WTC11 (cell line): ENCODE measurements around the gene RSPO4. TPM values are rescaled to one million over a fixed set of nuclear protein-coding genes. Genes with fewer than 3 reads are reported as not detected.
A peak's percentile ranks its signal among the peaks of the same experiment; 100 is the strongest.

ENCODE experiments used
- ATAC-seq: fragments of 200-7000 bp; cut with Tn5 transposase; 2 replicates; pipeline ENCODE4 v1.10.0; 2021; ENCODE audit warnings: mild to moderate bottlenecking, moderate library complexity
- CTCF ChIA-PET: fragments of 300-600 bp; sonication (Branson Sonifier 250); formaldehyde crosslinking; loops from one replicate; lab custom pipeline; 2021; ENCODE audit warnings: antibody characterized with exemption; lab: Charles Lee
- POLR2A ChIA-PET: fragments of 350-600 bp; sonication (Branson Sonifier 250); formaldehyde crosslinking; loops from one replicate; lab custom pipeline; 2021; ENCODE audit warnings: antibody characterized with exemption; lab: Charles Lee
- DNase-seq: peaks from one replicate; pipeline ENCODE4 v3.0.0; 2021; ENCODE audit warnings: low spot score
- H3K27ac Mint-ChIP-seq: 2 replicates; pipeline ENCODE4 v1.8.0; 2021; ENCODE audit warnings: mixed read lengths
- H3K27me3 Mint-ChIP-seq: 2 replicates; pipeline ENCODE4 v1.8.0; 2021; ENCODE audit warnings: low read depth, mild to moderate bottlenecking, moderate library complexity, mixed read lengths
- H3K36me3 Mint-ChIP-seq: 2 replicates; pipeline ENCODE4 v1.8.0; 2021; ENCODE audit warnings: mixed read lengths
- H3K4me1 Mint-ChIP-seq: 2 replicates; pipeline ENCODE4 v1.8.0; 2022; ENCODE audit warnings: mixed read lengths
- H3K4me3 Mint-ChIP-seq: 2 replicates; pipeline ENCODE4 v1.8.0; 2021; ENCODE audit warnings: mild to moderate bottlenecking, moderate library complexity, mixed read lengths
- H3K9me3 Mint-ChIP-seq: 2 replicates; pipeline ENCODE4 v1.8.0; 2021; ENCODE audit warnings: mixed read lengths
- FOXP1 ChIP-seq: sonication (generic); formaldehyde crosslinking; IDR thresholded peaks from 2 replicates; pipeline ENCODE4 v1.8.0; 2022; ENCODE audit warnings: missing genetic modification reagents, mild to moderate bottlenecking, moderate library complexity, borderline replicate concordance
- RORB ChIP-seq: fragments of 250-450 bp; sonication (Bioruptor Pico); IDR thresholded peaks from 2 replicates; pipeline ENCODE4 v1.9.0; 2021; ENCODE audit warnings: mild to moderate bottlenecking
- TEAD1 ChIP-seq: sonication (generic); formaldehyde crosslinking; IDR thresholded peaks from 2 replicates; pipeline ENCODE4 v1.8.0; 2022; ENCODE audit warnings: mild to moderate bottlenecking, missing genetic modification reagents
- ZNF263 ChIP-seq: sonication (generic); formaldehyde crosslinking; IDR thresholded peaks from 2 replicates; pipeline ENCODE4 v1.8.1; 2022; ENCODE audit warnings: low read depth, mild to moderate bottlenecking, moderate library complexity, missing genetic modification reagents
- ZNF396 ChIP-seq: fragments of 250-450 bp; sonication (Bioruptor Pico); IDR thresholded peaks from 2 replicates; pipeline ENCODE4 v1.8.0; 2021; ENCODE audit warnings: mild to moderate bottlenecking, moderate library complexity, borderline replicate concordance
- total RNA-seq: library from RNA; stranded (reverse); gene quantifications from 3 replicates; pipeline ENCODE4 v1.2.3, GENCODE V29; 2021
- TF ChIP-seq, protein P1 (sequence below): sonication (generic); formaldehyde crosslinking; IDR thresholded peaks from 2 replicates; pipeline ENCODE4 v1.8.0; 2023; ENCODE audit warnings: missing genetic modification reagents
- TF ChIP-seq, protein P2 (sequence below): sonication (generic); formaldehyde crosslinking; IDR thresholded peaks from 2 replicates; pipeline ENCODE4 v1.8.1; 2023; ENCODE audit warnings: mild to moderate bottlenecking, missing genetic modification reagents
- TF ChIP-seq, protein P3 (sequence below): sonication (generic); formaldehyde crosslinking; IDR thresholded peaks from 2 replicates; pipeline ENCODE4 v1.8.1; 2022; ENCODE audit warnings: low read depth, missing genetic modification reagents, borderline replicate concordance
- TF ChIP-seq, protein P4 (sequence below): sonication (generic); formaldehyde crosslinking; IDR thresholded peaks from 2 replicates; pipeline ENCODE4 v1.8.0; 2022; ENCODE audit warnings: mild to moderate bottlenecking, missing genetic modification reagents
- TF ChIP-seq, protein P5 (sequence below): sonication (generic); formaldehyde crosslinking; IDR thresholded peaks from 2 replicates; pipeline ENCODE4 v1.8.0; 2023; ENCODE audit warnings: missing genetic modification reagents, mild to moderate bottlenecking, borderline replicate concordance
- TF ChIP-seq, protein P6 (sequence below): sonication (generic); formaldehyde crosslinking; IDR thresholded peaks from 2 replicates; pipeline ENCODE4 v1.8.1; 2022; ENCODE audit warnings: missing genetic modification reagents, borderline replicate concordance

Gene RSPO4
- total RNA-seq, 1 experiment from 2014 or later = 4.5 TPM

DNA sequence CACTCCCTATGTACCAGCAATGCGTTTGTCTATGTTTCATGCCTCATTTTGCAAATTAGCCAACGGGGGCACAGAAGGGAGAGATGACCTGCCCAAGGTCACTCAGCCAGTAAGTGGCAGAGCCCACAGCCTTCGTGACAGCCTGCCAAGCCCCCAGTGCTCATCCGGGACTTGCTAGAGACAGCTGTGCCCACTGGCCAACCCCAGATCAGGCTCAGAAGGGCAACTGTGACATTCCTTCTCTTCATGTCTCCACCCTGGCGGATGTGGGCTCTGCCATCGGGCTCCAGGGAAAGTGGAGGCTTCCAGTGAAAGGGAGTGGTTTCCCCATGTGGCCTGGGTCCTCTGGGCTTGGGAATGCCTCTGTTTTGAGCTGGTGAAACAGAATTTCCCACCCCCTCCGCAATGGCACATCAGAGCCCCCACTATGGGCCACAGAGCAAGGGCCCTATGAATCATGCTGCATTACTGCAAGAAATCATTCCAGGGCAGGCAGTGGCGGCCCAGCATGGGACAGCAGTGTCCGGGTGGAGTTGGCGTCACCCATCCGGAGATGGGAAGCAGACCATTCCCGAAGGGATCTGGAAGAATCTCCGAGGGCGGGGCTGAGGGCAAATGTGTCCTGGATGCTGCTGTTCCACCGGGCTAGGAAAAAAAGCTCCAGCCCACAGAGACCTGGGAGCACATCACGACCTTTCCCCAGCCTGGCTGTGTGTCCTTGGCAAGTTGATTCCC, 9.1 kb downstream of the RSPO4 start (continued):
- TF ChIP-seq, protein P1, sequence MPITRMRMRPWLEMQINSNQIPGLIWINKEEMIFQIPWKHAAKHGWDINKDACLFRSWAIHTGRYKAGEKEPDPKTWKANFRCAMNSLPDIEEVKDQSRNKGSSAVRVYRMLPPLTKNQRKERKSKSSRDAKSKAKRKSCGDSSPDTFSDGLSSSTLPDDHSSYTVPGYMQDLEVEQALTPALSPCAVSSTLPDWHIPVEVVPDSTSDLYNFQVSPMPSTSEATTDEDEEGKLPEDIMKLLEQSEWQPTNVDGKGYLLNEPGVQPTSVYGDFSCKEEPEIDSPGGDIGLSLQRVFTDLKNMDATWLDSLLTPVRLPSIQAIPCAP (CRISPR knock-in tag) = no peak
- TF ChIP-seq TEAD1 (CRISPR knock-in tag) (no peak), ZNF263 (CRISPR knock-in tag) (no peak), ZNF396 (CRISPR knock-in tag) (no peak), RORB (CRISPR knock-in tag) (no peak), FOXP1 (CRISPR knock-in tag) (no peak)
- TF ChIP-seq, protein P2, sequence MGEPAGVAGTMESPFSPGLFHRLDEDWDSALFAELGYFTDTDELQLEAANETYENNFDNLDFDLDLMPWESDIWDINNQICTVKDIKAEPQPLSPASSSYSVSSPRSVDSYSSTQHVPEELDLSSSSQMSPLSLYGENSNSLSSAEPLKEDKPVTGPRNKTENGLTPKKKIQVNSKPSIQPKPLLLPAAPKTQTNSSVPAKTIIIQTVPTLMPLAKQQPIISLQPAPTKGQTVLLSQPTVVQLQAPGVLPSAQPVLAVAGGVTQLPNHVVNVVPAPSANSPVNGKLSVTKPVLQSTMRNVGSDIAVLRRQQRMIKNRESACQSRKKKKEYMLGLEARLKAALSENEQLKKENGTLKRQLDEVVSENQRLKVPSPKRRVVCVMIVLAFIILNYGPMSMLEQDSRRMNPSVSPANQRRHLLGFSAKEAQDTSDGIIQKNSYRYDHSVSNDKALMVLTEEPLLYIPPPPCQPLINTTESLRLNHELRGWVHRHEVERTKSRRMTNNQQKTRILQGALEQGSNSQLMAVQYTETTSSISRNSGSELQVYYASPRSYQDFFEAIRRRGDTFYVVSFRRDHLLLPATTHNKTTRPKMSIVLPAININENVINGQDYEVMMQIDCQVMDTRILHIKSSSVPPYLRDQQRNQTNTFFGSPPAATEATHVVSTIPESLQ (CRISPR knock-in tag) = no peak
- TF ChIP-seq, protein P3, sequence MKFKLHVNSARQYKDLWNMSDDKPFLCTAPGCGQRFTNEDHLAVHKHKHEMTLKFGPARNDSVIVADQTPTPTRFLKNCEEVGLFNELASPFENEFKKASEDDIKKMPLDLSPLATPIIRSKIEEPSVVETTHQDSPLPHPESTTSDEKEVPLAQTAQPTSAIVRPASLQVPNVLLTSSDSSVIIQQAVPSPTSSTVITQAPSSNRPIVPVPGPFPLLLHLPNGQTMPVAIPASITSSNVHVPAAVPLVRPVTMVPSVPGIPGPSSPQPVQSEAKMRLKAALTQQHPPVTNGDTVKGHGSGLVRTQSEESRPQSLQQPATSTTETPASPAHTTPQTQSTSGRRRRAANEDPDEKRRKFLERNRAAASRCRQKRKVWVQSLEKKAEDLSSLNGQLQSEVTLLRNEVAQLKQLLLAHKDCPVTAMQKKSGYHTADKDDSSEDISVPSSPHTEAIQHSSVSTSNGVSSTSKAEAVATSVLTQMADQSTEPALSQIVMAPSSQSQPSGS = no peak
- TF ChIP-seq, protein P4, sequence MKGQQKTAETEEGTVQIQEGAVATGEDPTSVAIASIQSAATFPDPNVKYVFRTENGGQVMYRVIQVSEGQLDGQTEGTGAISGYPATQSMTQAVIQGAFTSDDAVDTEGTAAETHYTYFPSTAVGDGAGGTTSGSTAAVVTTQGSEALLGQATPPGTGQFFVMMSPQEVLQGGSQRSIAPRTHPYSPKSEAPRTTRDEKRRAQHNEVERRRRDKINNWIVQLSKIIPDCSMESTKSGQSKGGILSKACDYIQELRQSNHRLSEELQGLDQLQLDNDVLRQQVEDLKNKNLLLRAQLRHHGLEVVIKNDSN (CRISPR knock-in tag) = no peak

DNA sequence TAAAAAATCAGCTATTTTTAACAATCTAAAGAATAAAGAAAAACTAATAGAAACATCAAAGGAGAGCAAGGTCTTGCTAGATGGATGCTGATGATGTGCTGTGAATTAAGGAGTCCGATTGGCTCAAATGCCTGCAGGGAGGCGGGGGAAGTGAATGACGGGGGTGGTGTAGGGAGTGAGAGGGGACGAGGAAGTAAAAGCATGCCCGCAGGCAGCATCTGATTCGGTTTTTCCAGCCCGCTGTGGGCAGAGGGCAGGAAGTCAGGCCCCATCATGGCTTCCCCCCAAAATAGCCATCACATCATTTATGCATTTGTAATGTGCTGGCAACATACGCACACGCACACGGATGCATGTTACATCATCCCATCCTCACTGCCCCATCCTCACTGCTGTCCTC, 10.3 kb downstream of the RSPO4 start:
- no peaks in the 10 kb centered on the region; the same call in 1 of the 2 replicates for H3K27me3 Mint-ChIP-seq
- CTCF ChIA-PET = no interaction called here
- no peaks in the 10 kb centered on the region for H3K9me3 Mint-ChIP-seq
- ATAC-seq (peak; percentile 68), DNase-seq (peak; percentile 26)
- POLR2A ChIA-PET = no interaction called here
- H3K4me1 Mint-ChIP-seq = peaks cover under 1% of the 10 kb centered on the region; the same call in 1 of the 2 replicates
- H3K4me3 Mint-ChIP-seq = no peak overlapping the region
- no peak overlapping the region for H3K27ac Mint-ChIP-seq
- no peaks in the 10 kb centered on the region for H3K36me3 Mint-ChIP-seq
- TF ChIP-seq, protein P5, sequence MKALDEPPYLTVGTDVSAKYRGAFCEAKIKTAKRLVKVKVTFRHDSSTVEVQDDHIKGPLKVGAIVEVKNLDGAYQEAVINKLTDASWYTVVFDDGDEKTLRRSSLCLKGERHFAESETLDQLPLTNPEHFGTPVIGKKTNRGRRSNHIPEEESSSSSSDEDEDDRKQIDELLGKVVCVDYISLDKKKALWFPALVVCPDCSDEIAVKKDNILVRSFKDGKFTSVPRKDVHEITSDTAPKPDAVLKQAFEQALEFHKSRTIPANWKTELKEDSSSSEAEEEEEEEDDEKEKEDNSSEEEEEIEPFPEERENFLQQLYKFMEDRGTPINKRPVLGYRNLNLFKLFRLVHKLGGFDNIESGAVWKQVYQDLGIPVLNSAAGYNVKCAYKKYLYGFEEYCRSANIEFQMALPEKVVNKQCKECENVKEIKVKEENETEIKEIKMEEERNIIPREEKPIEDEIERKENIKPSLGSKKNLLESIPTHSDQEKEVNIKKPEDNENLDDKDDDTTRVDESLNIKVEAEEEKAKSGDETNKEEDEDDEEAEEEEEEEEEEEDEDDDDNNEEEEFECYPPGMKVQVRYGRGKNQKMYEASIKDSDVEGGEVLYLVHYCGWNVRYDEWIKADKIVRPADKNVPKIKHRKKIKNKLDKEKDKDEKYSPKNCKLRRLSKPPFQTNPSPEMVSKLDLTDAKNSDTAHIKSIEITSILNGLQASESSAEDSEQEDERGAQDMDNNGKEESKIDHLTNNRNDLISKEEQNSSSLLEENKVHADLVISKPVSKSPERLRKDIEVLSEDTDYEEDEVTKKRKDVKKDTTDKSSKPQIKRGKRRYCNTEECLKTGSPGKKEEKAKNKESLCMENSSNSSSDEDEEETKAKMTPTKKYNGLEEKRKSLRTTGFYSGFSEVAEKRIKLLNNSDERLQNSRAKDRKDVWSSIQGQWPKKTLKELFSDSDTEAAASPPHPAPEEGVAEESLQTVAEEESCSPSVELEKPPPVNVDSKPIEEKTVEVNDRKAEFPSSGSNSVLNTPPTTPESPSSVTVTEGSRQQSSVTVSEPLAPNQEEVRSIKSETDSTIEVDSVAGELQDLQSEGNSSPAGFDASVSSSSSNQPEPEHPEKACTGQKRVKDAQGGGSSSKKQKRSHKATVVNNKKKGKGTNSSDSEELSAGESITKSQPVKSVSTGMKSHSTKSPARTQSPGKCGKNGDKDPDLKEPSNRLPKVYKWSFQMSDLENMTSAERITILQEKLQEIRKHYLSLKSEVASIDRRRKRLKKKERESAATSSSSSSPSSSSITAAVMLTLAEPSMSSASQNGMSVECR (CRISPR knock-in tag) = no peak

DNA sequence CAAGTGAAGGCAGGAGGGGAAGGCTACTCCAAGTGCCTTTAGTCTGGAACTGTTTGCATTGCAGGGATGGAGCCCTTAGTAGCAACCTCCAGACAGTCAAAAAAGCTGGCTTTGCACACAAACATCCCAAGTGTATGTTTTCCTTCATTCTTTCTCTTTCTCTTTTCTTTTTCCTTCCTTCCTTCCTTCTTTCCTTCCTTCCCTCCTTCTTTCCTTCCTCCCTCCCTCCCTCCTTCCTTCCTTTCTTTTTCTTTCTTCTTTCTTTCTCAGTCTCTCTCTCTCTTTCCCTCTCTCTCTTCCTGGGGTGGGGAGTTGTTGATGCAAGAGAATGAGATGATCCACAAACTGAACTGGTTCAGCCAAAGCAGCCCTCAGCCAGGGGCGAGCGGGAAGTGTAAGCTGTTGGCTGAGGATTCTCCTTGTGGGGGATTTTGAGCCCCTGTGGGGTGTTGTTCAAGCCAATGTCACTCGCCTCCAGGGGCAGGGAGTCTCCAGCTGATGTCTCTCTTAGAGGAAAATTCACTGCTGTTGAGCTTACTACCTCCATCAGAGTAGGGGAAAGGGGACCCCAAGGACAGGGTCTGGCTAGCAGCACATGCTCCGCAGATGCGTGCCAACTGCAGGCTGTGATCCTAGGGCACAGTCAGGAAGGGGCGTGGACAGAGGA, 11.7 kb downstream of the RSPO4 start:
- no peak for DNase-seq
- Mint-ChIP-seq H3K4me1 (peaks cover 4% of the 10 kb centered on the region; the same call in 1 of the 2 replicates), H3K27ac (no peak overlapping the region)
- CTCF ChIA-PET = interaction anchor here (1.0 to 1.2 kb wide), 3 partner anchors 14 to 123 kb away, joined by 3 to 5 read pairs (median 4); no protein-coding TSS in a partner anchor
- TF ChIP-seq, protein P6, sequence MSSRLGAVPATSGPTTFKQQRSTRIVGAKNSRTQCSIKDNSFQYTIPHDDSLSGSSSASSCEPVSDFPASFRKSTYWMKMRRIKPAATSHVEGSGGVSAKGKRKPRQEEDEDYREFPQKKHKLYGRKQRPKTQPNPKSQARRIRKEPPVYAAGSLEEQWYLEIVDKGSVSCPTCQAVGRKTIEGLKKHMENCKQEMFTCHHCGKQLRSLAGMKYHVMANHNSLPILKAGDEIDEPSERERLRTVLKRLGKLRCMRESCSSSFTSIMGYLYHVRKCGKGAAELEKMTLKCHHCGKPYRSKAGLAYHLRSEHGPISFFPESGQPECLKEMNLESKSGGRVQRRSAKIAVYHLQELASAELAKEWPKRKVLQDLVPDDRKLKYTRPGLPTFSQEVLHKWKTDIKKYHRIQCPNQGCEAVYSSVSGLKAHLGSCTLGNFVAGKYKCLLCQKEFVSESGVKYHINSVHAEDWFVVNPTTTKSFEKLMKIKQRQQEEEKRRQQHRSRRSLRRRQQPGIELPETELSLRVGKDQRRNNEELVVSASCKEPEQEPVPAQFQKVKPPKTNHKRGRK (CRISPR knock-in tag) = 0 out of 2 replicates have a peak, but pooled peaks have one; percentile 68
- TF ChIP-seq TEAD1 (CRISPR knock-in tag) = no peak
- TF ChIP-seq, all 79 proteins: peak for 1
- no peak for ATAC-seq
- Mint-ChIP-seq H3K36me3 (no peaks in the 10 kb centered on the region), H3K9me3 (no peaks in the 10 kb centered on the region), H3K27me3 (no peaks in the 10 kb centered on the region; the same call in 1 of the 2 replicates), H3K4me3 (no peak overlapping the region)
- POLR2A ChIA-PET = no interaction called here
